Sigmoid colon (tissue), 7 donors: ENCODE measurements around the gene FARP2. TPM values are rescaled to one million over a fixed set of nuclear protein-coding genes. Genes with fewer than 3 reads are reported as not detected.

Experiments
- DNase-seq: peaks from one replicate; pipeline ENCODE4 v3.0.0-alpha.2; 2019
- H3K27ac ChIP-seq, 4 donors: fragments of 200-600 bp; sonication (generic); one replicate each; pipeline ENCODE4 v1.5.1; 2016 to 2019; ENCODE audit warnings: mild to moderate bottlenecking in 1 of 4
- H3K27me3 ChIP-seq, 3 donors: fragments of 200-600 bp; sonication (generic); one replicate each; pipeline ENCODE4 v1.5.1; 2019; ENCODE audit warnings: mild to moderate bottlenecking in 1 of 3
- H3K36me3 ChIP-seq, 4 donors: fragments of 200-600 bp; sonication (generic); one replicate each; pipeline ENCODE4 v1.5.1; 2016 to 2019
- H3K4me1 ChIP-seq, 4 donors: fragments of 200-600 bp; sonication (generic); one replicate each; pipeline ENCODE4 v1.5.1; 2017 to 2019
- H3K4me3 ChIP-seq, 4 donors: fragments of 200-600 bp; sonication (generic); one replicate each; pipeline ENCODE4 v1.5.1; 2017 to 2019; ENCODE audit warnings: mild to moderate bottlenecking in 2 of 4, moderate library complexity in 1 of 4
- H3K9me3 ChIP-seq, 4 donors: fragments of 200-600 bp in 3 of 4; sonication (generic) in 3 of 4; one replicate each; pipeline versions ENCODE4 v1.5.1 to v1.6.1; 2013 to 2019
- EP300 ChIP-seq, 4 donors: sonication (generic); formaldehyde crosslinking; IDR thresholded peaks; one replicate each; pipeline ENCODE4 v1.6.1; 2017; ENCODE audit warnings: antibody characterized with exemption in 4 of 4
- POLR2A ChIP-seq, 2 donors: fragments of 450-650 bp; IDR thresholded peaks; one replicate each; pipeline ENCODE4 v1.6.1; 2016; ENCODE audit warnings: antibody characterized with exemption in 2 of 2, mild to moderate bottlenecking in 2 of 2, moderate library complexity in 2 of 2
- POLR2AphosphoS5 ChIP-seq, 4 donors: sonication (generic); formaldehyde crosslinking; IDR thresholded peaks; one replicate each; pipeline ENCODE4 v1.6.1; 2017; ENCODE audit warnings: antibody characterized with exemption in 4 of 4
- WGBS, 2 donors: extraction: QIAGEN DNeasy Blood & Tissue Kit; methylation state at CpG; one replicate each; pipeline ENCODE4 v1.1.7; 2013; 5-methylcytosine and 5-hydroxymethylcytosine counted together
- intact Hi-C: fragments of 100-400 bp; cut with DNase I; formaldehyde crosslinking; loops from one replicate; pipeline ENCODE4 v1.15.1; 2023
- polyA plus RNA-seq, 3 donors: library from polyadenylated mRNA; stranded (reverse); fragments of 200-250 nt; gene quantifications; one replicate each; pipeline ENCODE4 v1.2.3, GENCODE V29; 2013
- total RNA-seq, 4 donors: library from RNA; depleted of rRNA; stranded (reverse); fragments of >200 nt; gene quantifications; one replicate each; pipeline ENCODE4 v1.1.0, GENCODE V29; 2016
- TF ChIP-seq, protein P1 (sequence below), 4 experiments: fragments of 450-650 bp in 3 of 4; fragments of 200-600 bp in 1 of 4; IDR thresholded peaks; one replicate each; pipeline ENCODE4 v1.5.1; 2016 to 2019; ENCODE audit warnings: antibody characterized with exemption in 4 of 4, mild to moderate bottlenecking in 3 of 4, moderate library complexity in 2 of 4
- donor health status: healthy with polysubstance abuse.
- donor health status: Bipolar disorder and iron deficiency.
- donor health status: healthy.

Gene FARP2
- total and polyA plus RNA-seq, 7 donors = 19.3 to 41.6 (median 28.5) TPM

- DNase-seq = no peak
- Histone ChIP-seq H3K4me3 (no peak overlapping the region), H3K4me1 (peaks cover 0 to 4% (median 3%) of the 10 kb centered on the region in 4 donors), H3K9me3 (no peaks in the 10 kb centered on the region), H3K27me3 (no peaks in the 10 kb centered on the region), H3K27ac (no peak overlapping the region), H3K36me3 (peaks cover 19 to 91% (median 65%) of the 10 kb centered on the region in 4 donors)
- 94 to 97% methylated on average over 8 of the region's 8 CpGs for WGBS, 2 donors
- no peak for TF ChIP-seq POLR2A (IDR thresholded peaks at IDR 0.05)
- TF ChIP-seq EP300 (IDR thresholded peaks at IDR 0.05) = no peak
- TF ChIP-seq, protein P1, sequence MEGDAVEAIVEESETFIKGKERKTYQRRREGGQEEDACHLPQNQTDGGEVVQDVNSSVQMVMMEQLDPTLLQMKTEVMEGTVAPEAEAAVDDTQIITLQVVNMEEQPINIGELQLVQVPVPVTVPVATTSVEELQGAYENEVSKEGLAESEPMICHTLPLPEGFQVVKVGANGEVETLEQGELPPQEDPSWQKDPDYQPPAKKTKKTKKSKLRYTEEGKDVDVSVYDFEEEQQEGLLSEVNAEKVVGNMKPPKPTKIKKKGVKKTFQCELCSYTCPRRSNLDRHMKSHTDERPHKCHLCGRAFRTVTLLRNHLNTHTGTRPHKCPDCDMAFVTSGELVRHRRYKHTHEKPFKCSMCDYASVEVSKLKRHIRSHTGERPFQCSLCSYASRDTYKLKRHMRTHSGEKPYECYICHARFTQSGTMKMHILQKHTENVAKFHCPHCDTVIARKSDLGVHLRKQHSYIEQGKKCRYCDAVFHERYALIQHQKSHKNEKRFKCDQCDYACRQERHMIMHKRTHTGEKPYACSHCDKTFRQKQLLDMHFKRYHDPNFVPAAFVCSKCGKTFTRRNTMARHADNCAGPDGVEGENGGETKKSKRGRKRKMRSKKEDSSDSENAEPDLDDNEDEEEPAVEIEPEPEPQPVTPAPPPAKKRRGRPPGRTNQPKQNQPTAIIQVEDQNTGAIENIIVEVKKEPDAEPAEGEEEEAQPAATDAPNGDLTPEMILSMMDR (IDR thresholded peaks at IDR 0.05) = no peak
- intact Hi-C loops = loop anchor here (10.0 kb wide), 2 partner anchors 285 to 355 kb away; partner anchors contain the start of genes ATG4B, ING5 and THAP4
These were observed 6.1 kb upstream of the FARP2 start for GRCh38 chr2:241349941-241350340.

DNA sequence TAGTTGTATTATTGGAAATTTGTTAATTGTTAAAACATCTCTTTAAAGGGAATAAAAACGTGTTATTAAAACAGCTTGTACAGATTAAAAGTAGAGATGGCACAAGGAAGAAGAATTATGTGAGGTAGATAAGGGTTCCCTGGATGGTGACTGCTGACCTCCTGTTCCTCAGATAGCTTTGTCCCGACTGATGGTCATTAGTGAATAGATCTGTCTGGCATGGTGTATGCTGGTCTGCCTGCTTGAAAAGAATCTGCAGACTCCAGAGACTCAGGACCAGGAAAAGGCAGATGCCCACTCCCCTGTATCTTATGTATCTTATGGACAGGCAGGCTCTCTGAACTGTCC lies 5.6 kb upstream of the FARP2 start:
- no peak for DNase-seq
- TF ChIP-seq POLR2AphosphoS5 (IDR thresholded peaks at IDR 0.05) (no peak), POLR2A (IDR thresholded peaks at IDR 0.05) (no peak)
- Histone ChIP-seq H3K36me3 (peaks cover 19 to 85% (median 64%) of the 10 kb centered on the region in 4 donors), H3K27me3 (no peaks in the 10 kb centered on the region), H3K27ac (no peak overlapping the region), H3K4me3 (no peak overlapping the region), H3K4me1 (peaks cover 0 to 8% (median 7%) of the 10 kb centered on the region in 4 donors), H3K9me3 (no peaks in the 10 kb centered on the region)
- intact Hi-C loops = loop anchor here (10.0 kb wide), 2 partner anchors 284 to 354 kb away; partner anchors contain the start of genes ATG4B, ING5 and THAP4
- 56 to 80% methylated on average over 2 of the region's 2 CpGs for WGBS, 2 donors

DNA sequence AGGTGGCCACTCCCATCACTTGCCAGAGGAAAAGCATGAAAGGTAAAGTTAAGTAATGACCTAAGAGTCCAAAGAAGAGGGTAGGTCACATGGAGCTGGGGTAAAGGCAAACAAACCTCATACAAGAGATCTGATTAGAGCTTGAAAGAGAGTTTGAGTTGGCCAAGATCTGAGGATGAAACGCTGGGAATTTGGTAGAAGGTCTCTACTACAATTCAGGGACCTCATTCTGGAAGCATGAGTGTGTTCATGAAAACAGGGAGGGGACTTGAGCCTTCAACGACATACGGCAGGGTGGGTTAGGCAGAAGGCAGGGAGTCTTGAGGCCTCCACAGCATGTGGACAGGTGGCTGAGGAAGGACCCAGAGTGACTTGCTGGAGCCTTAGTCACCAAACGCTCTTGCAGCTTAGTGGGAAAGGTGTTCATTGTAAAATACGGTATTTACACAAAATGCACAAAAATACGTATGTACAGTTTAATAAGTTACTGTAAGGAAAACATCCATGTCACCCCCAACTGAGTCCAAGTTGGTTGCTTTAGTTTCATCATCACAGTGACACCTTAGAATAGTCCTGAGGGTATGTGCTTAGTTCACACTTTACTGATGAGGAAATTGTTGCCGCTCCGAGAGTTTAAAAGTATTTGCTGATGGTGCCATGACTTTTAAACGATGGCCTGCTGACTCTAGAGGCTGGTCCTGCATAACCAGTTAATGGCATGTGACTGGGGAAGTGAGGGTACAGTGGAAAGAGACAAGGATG lies 5.0 kb upstream of the FARP2 start:
- H3K9me3 ChIP-seq = no peaks in the 10 kb centered on the region
- peaks cover 0 to 8% (median 7%) of the 10 kb centered on the region in 4 donors for H3K4me1 ChIP-seq
- H3K4me3 ChIP-seq = no peak overlapping the region
- intact Hi-C loops = loop anchor here (10.0 kb wide), 2 partner anchors 284 to 354 kb away; partner anchors contain the start of genes ATG4B, ING5 and THAP4
- no peak overlapping the region for H3K27ac ChIP-seq
- TF ChIP-seq POLR2AphosphoS5 (IDR thresholded peaks at IDR 0.05) = no peak
- TF ChIP-seq POLR2A (IDR thresholded peaks at IDR 0.05) = no peak
- no peak for TF ChIP-seq EP300 (IDR thresholded peaks at IDR 0.05)
- TF ChIP-seq, protein P1 (IDR thresholded peaks at IDR 0.05) = no peak
- 26 to 70% methylated on average over 9 of the region's 9 CpGs for WGBS, 2 donors
- no peak for DNase-seq
- H3K36me3 ChIP-seq = peaks cover 19 to 80% (median 59%) of the 10 kb centered on the region in 4 donors
- no peaks in the 10 kb centered on the region for H3K27me3 ChIP-seq

DNA sequence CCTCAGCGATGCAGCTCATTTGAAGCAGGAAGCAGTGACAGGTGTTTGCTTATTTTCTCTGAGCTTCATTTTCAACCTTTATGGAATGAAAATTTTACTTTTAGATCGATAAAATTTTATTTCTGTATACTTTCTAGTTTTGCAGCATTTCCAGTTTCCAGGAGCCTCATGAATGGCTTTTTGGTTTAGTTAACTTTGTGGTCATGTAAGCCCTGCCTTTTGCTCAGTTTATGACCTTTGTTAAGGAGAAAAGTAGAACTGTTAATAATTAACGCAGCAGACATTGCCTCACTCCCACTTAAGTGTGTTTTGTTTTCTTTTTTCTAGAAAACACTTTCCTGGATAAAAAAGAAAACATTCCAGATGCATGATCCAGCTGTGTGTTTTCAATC lies 4.4 kb upstream of the FARP2 start:
- 20 to 64% methylated on average over 3 of the region's 3 CpGs for WGBS, 2 donors
- no peak overlapping the region for H3K27ac ChIP-seq
- peaks cover 19 to 74% (median 54%) of the 10 kb centered on the region in 4 donors for H3K36me3 ChIP-seq
- H3K27me3 ChIP-seq = no peaks in the 10 kb centered on the region
- TF ChIP-seq POLR2A (IDR thresholded peaks at IDR 0.05) (no peak), POLR2AphosphoS5 (IDR thresholded peaks at IDR 0.05) (no peak), EP300 (IDR thresholded peaks at IDR 0.05) (no peak)
- TF ChIP-seq, protein P1 (IDR thresholded peaks at IDR 0.05) = no peak
- no peak overlapping the region for H3K4me3 ChIP-seq
- DNase-seq = no peak
- H3K9me3 ChIP-seq = no peaks in the 10 kb centered on the region
- intact Hi-C loops = loop anchor here (10.0 kb wide), 2 partner anchors 283 to 353 kb away; partner anchors contain the start of genes ATG4B, ING5 and THAP4
- peaks cover 0 to 9% (median 8%) of the 10 kb centered on the region in 4 donors for H3K4me1 ChIP-seq

GRCh38 chr2:241352227-241352626 lies 3.9 kb upstream of the FARP2 start:
- Histone ChIP-seq H3K4me3 (no peak overlapping the region), H3K36me3 (peaks cover 16 to 68% (median 49%) of the 10 kb centered on the region in 4 donors), H3K4me1 (peaks cover 0 to 15% (median 14%) of the 10 kb centered on the region in 4 donors), H3K27me3 (no peaks in the 10 kb centered on the region), H3K9me3 (no peaks in the 10 kb centered on the region), H3K27ac (no peak overlapping the region)
- TF ChIP-seq EP300 (IDR thresholded peaks at IDR 0.05) (no peak), POLR2A (IDR thresholded peaks at IDR 0.05) (no peak), POLR2AphosphoS5 (IDR thresholded peaks at IDR 0.05) (no peak)
- TF ChIP-seq, protein P1 (IDR thresholded peaks at IDR 0.05) = no peak
- intact Hi-C loops = loop anchor here (10.0 kb wide), 2 partner anchors 283 to 353 kb away; partner anchors contain the start of genes ATG4B, ING5 and THAP4
- DNase-seq = no peak
- WGBS, 2 donors = 17 to 75% methylated on average over 3 of the region's 3 CpGs
